ENCODE measurements around the gene CCDC85C. TPM values are rescaled to one million over a fixed set of nuclear protein-coding genes. Genes with fewer than 3 reads are reported as not detected.

Gene CCDC85C
- 10 to 100 TPM; 30.1 to 51.0 TPM for polyA plus RNA-seq

DNA sequence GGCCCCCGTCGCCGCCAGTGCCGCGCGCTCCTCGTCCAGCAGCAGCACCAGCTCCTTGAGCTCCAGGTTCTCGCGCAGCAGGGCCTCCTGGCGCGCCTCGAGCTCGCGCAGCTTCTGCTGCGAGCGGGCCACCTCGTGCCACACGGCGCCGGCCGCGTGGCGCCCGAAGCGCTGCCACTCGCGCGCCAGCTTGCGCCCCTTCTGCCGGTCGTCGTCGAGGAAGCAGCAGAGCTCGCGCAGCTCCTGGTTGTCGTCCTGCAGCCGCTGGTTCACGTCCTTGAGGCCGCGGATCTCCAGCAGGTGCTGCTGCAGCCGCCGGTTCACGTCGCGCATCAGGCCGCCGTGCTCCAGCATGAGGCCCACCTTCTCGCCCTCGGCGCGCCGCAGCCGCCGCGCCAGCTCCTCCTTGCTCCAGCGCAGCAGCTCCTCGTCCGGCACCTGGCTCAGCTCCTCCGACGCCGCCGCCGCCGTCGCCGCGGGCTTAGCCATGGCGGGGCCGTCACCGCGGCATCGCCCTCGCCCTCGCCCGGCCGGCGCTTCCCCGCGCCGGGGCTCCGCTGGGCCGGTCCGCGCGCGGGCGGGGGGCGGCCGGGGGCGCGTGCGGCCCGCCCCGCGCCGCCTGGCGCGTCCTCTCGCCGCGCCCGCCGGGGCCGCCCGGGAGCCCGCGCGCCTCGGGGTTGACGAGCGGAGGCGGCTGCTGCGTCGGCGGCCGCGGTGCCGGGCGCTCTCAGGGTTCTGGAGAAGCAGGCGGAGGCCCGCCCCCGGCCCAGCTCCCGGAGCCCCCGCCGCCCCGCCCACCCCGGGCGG lies at the start of gene CCDC85C:
Gene CCDC85C (minus strand): TSS at position 737 of the 807 bp plus-strand sequence. CDS start 248 bp downstream, at position 489.
- 4 to 7% methylated on average over 60 to 128 of the region's 128 CpGs for WGBS, 2 donors
- Histone ChIP-seq H3K36me3 (ENCODE audit: control insufficient read depth in 2 of 2, insufficient read depth in 2 of 2, low read length in 1 of 2) (peaks cover 0 to 2% of the 10 kb centered on the region in 2 donors), H3K4me1 (ENCODE audit: control insufficient read depth in 2 of 2, insufficient read depth in 2 of 2, low read length in 1 of 2) (peaks cover 4 to 27% of the 10 kb centered on the region in 2 donors), H3K4me3 (ENCODE audit: low read depth in 1 of 2, low read length in 2 of 2) (peak within 1 kb of the TSS; percentile 69), H3K27ac (ENCODE audit: low read depth in 2 of 2, low read length in 1 of 2) (peak within 1 kb of the TSS; percentile 92 to 96), H3K9me3 (ENCODE audit: control insufficient read depth in 2 of 2, insufficient read depth in 1 of 2, low read depth in 1 of 2, low read length in 1 of 2) (no peaks in the 10 kb centered on the region), H3K27me3 (ENCODE audit: control insufficient read depth in 1 of 2, insufficient read depth in 2 of 2, low read length in 2 of 2) (no peaks in the 10 kb centered on the region)

DNA sequence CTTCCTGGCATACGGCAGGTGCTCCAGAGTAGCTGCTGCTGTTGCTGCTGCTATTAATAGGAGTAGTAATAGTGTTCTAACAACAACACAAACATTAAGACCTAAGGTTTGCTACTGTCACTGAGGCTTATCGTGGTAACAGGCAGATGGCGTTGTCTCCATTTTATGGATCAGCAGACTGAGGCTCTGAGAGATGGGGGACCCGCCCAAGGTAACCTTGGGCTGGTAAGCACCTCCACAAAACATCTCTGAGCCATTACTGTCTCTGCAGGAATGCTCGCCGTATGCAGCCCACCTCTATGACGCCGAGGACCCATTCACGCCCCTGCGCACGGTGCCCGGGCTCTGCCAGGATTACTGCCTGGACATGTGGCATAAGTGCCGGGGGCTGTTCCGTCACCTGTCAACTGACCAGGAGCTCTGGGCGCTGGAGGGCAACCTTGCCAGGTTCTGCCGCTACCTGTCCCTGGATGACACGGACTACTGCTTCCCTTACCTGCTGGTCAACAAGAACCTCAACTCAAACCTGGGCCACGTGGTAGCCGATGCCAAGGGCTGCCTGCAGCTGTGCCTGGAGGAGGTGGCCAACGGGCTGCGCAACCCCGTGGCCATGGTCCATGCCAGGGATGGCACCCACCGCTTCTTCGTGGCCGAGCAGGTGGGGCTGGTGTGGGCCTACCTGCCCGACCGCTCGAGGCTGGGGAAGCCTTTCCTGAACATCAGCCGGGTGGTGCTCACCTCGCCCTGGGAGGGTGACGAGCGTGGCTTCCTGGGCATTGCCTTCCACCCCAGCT lies 48.1 kb upstream of the CCDC85C start:
- no peak overlapping the region for H3K27ac ChIP-seq (ENCODE audit: low read depth in 2 of 2, low read length in 1 of 2)
- H3K9me3 ChIP-seq (ENCODE audit: control insufficient read depth in 2 of 2, insufficient read depth in 1 of 2, low read depth in 1 of 2, low read length in 1 of 2), result peaks cover 0 to 2% of the 10 kb centered on the region in 2 donors
- no peaks in the 10 kb centered on the region for H3K36me3 ChIP-seq (ENCODE audit: control insufficient read depth in 2 of 2, insufficient read depth in 2 of 2, low read length in 1 of 2)
- H3K27me3 ChIP-seq (ENCODE audit: control insufficient read depth in 1 of 2, insufficient read depth in 2 of 2, low read length in 2 of 2), result no peaks in the 10 kb centered on the region
- H3K4me3 ChIP-seq (ENCODE audit: low read depth in 1 of 2, low read length in 2 of 2), result no peak overlapping the region
- H3K4me1 ChIP-seq (ENCODE audit: control insufficient read depth in 2 of 2, insufficient read depth in 2 of 2, low read length in 1 of 2), result peaks cover 0 to 7% of the 10 kb centered on the region in 2 donors
- WGBS, 2 donors, result 91% methylated on average over 32 of the region's 32 CpGs

DNA sequence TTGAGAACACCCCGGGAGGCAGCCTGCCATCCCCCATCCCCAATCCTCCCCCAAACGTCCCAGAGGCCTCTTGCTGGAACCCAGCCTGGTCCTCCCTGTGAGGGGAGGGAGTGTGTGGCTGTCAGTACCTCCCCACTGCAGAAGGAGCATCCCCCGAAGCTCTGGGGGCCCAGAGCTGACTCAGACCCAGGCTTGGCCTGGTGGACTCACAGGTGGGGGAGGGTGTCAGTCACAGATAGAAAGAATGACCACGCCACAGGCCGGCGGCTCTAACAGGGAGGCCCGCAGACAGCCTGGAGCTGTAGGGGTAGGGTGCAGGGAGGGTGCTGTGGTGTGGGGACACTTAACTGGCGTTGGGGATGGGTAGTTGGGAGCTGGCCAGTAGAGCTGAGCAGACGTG lies 46.2 kb upstream of the CCDC85C start:
- H3K27me3 ChIP-seq (ENCODE audit: control insufficient read depth in 1 of 2, insufficient read depth in 2 of 2, low read length in 2 of 2), result no peaks in the 10 kb centered on the region
- peaks cover 0 to 2% of the 10 kb centered on the region in 2 donors for H3K9me3 ChIP-seq (ENCODE audit: control insufficient read depth in 2 of 2, insufficient read depth in 1 of 2, low read depth in 1 of 2, low read length in 1 of 2)
- H3K27ac ChIP-seq (ENCODE audit: low read depth in 2 of 2, low read length in 1 of 2), result no peak overlapping the region
- no peak overlapping the region for H3K4me3 ChIP-seq (ENCODE audit: low read depth in 1 of 2, low read length in 2 of 2)
- WGBS, 2 donors, result 64 to 83% methylated on average over 9 of the region's 9 CpGs
- no peaks in the 10 kb centered on the region for H3K36me3 ChIP-seq (ENCODE audit: control insufficient read depth in 2 of 2, insufficient read depth in 2 of 2, low read length in 1 of 2)
- H3K4me1 ChIP-seq (ENCODE audit: control insufficient read depth in 2 of 2, insufficient read depth in 2 of 2, low read length in 1 of 2), result peaks cover under 1 to 14% of the 10 kb centered on the region in 2 donors

DNA sequence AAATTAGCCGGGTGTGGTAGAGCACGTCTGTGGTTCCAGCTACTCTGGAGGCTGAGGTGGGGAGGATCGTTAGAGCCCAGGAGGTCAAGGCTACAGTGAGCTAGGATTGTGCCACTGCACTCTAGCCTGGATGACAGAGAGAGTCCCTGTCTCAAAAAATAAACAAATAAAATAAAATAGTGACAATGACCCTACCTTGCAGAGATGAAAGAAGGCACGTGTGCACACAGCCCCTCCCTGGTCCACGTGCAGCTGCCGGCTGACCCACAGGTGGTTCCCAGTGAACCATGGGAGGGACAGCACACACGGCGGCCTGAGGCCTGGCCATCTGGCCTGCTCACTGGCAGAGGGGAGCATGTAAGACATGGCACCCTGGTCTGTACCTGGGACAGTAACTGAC lies 45.6 kb upstream of the CCDC85C start:
- WGBS, 2 donors, result 76 to 79% methylated on average over 8 of the region's 8 CpGs
- Histone ChIP-seq H3K9me3 (ENCODE audit: control insufficient read depth in 2 of 2, insufficient read depth in 1 of 2, low read depth in 1 of 2, low read length in 1 of 2) (peaks cover 0 to 2% of the 10 kb centered on the region in 2 donors), H3K4me1 (ENCODE audit: control insufficient read depth in 2 of 2, insufficient read depth in 2 of 2, low read length in 1 of 2) (peaks cover 6 to 19% of the 10 kb centered on the region in 2 donors), H3K36me3 (ENCODE audit: control insufficient read depth in 2 of 2, insufficient read depth in 2 of 2, low read length in 1 of 2) (no peaks in the 10 kb centered on the region), H3K27me3 (ENCODE audit: control insufficient read depth in 1 of 2, insufficient read depth in 2 of 2, low read length in 2 of 2) (peaks cover 0 to 5% of the 10 kb centered on the region in 2 donors), H3K4me3 (ENCODE audit: low read depth in 1 of 2, low read length in 2 of 2) (no peak overlapping the region), H3K27ac (ENCODE audit: low read depth in 2 of 2, low read length in 1 of 2) (no peak overlapping the region)

DNA sequence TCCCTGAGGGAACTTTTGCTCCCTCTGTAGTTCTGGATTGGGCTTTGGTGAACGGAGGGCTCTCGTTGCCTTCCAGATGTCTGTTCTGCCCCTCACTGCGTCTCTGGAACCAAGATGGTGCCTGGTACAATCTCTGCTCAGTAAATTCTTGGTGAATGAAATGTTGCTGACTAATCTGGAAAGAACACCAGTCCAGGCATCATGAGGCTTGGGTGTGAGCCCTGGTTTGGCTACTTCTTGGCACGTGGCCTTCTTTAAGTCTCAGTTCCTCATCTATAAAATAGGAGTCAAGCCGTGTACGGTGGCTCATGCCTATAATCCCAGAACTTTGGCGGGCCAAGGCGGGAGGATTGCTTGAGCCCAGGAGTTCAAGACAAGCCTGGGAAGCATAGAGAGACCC lies 45.2 kb upstream of the CCDC85C start:
- Histone ChIP-seq H3K27me3 (ENCODE audit: control insufficient read depth in 1 of 2, insufficient read depth in 2 of 2, low read length in 2 of 2) (peaks cover 0 to 7% of the 10 kb centered on the region in 2 donors), H3K27ac (ENCODE audit: low read depth in 2 of 2, low read length in 1 of 2) (no peak overlapping the region), H3K36me3 (ENCODE audit: control insufficient read depth in 2 of 2, insufficient read depth in 2 of 2, low read length in 1 of 2) (no peaks in the 10 kb centered on the region), H3K9me3 (ENCODE audit: control insufficient read depth in 2 of 2, insufficient read depth in 1 of 2, low read depth in 1 of 2, low read length in 1 of 2) (peaks cover 0 to 2% of the 10 kb centered on the region in 2 donors), H3K4me3 (ENCODE audit: low read depth in 1 of 2, low read length in 2 of 2) (no peak overlapping the region), H3K4me1 (ENCODE audit: control insufficient read depth in 2 of 2, insufficient read depth in 2 of 2, low read length in 1 of 2) (peaks cover 9 to 22% of the 10 kb centered on the region in 2 donors)
- 76 to 81% methylated on average over 8 of the region's 8 CpGs for WGBS, 2 donors

DNA sequence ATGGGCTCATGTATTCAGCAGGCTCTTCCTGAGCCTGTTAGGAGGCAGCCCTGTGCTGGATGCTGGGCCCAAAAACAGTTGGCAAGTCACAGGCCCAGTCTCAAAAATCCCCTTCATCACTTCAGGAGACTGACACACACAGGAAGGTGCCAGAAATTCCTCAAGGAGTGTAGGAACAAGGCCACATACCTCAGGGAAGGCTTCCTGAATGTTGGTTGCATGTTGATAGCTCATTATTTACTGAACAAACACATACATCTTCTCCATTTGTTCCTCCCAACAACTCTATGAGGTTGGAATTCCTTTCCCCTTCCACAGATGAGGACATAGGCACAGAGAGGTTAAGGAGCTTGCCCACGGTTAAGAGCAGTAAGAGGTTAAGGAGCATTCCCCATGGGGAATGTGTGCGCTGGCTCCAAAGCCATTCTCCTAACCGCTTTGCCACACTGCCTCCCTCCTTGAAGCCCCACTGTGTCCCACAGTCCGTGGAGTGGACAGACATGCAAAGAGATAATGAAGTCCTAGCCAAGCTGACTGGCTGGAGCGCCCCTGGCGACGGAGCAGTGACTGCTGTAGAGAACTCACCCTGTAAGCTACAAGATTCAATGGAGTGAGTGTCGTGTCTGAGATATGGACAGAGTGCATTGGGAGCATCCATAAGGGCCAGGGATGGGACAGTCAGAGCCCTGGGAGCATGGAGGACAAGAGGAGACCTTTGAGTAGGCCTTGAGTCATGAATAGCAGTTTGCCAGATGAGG lies 44.2 kb upstream of the CCDC85C start:
- Histone ChIP-seq H3K9me3 (ENCODE audit: control insufficient read depth in 2 of 2, insufficient read depth in 1 of 2, low read depth in 1 of 2, low read length in 1 of 2) (peaks cover 0 to 2% of the 10 kb centered on the region in 2 donors), H3K4me3 (ENCODE audit: low read depth in 1 of 2, low read length in 2 of 2) (no peak overlapping the region), H3K4me1 (ENCODE audit: control insufficient read depth in 2 of 2, insufficient read depth in 2 of 2, low read length in 1 of 2) (peaks cover 9 to 22% of the 10 kb centered on the region in 2 donors), H3K27me3 (ENCODE audit: control insufficient read depth in 1 of 2, insufficient read depth in 2 of 2, low read length in 2 of 2) (peaks cover 0 to 7% of the 10 kb centered on the region in 2 donors), H3K27ac (ENCODE audit: low read depth in 2 of 2, low read length in 1 of 2) (no peak overlapping the region), H3K36me3 (ENCODE audit: control insufficient read depth in 2 of 2, insufficient read depth in 2 of 2, low read length in 1 of 2) (no peaks in the 10 kb centered on the region)
- WGBS, 2 donors, result 88 to 89% methylated on average over 8 of the region's 8 CpGs

DNA sequence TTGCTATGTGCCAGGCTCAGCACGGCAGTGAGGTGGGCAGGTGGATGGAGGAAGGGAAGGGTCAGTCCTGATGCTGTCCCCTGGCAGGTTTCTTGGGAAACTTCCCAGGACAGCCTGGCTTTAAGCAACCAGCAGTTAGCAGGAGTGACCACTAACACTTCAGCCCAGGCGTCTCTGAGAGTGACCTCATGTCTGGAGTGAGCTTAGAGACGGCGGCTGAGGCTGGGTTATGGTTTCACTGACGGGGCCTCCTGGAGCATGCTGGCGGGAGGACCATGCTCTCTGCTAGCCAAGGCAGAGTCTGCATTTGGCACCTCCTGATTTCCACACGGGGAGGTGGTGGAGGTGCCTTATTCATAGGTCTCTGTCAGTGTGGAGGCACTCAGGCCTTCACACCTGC lies 43.4 kb upstream of the CCDC85C start:
- Histone ChIP-seq H3K4me1 (ENCODE audit: control insufficient read depth in 2 of 2, insufficient read depth in 2 of 2, low read length in 1 of 2) (peaks cover 9 to 22% of the 10 kb centered on the region in 2 donors), H3K36me3 (ENCODE audit: control insufficient read depth in 2 of 2, insufficient read depth in 2 of 2, low read length in 1 of 2) (no peaks in the 10 kb centered on the region), H3K4me3 (ENCODE audit: low read depth in 1 of 2, low read length in 2 of 2) (no peak overlapping the region), H3K27ac (ENCODE audit: low read depth in 2 of 2, low read length in 1 of 2) (no peak overlapping the region), H3K27me3 (ENCODE audit: control insufficient read depth in 1 of 2, insufficient read depth in 2 of 2, low read length in 2 of 2) (peaks cover 0 to 7% of the 10 kb centered on the region in 2 donors), H3K9me3 (ENCODE audit: control insufficient read depth in 2 of 2, insufficient read depth in 1 of 2, low read depth in 1 of 2, low read length in 1 of 2) (peaks cover 0 to 2% of the 10 kb centered on the region in 2 donors)
- WGBS, 2 donors, result 84 to 87% methylated on average over 7 of the region's 7 CpGs

DNA sequence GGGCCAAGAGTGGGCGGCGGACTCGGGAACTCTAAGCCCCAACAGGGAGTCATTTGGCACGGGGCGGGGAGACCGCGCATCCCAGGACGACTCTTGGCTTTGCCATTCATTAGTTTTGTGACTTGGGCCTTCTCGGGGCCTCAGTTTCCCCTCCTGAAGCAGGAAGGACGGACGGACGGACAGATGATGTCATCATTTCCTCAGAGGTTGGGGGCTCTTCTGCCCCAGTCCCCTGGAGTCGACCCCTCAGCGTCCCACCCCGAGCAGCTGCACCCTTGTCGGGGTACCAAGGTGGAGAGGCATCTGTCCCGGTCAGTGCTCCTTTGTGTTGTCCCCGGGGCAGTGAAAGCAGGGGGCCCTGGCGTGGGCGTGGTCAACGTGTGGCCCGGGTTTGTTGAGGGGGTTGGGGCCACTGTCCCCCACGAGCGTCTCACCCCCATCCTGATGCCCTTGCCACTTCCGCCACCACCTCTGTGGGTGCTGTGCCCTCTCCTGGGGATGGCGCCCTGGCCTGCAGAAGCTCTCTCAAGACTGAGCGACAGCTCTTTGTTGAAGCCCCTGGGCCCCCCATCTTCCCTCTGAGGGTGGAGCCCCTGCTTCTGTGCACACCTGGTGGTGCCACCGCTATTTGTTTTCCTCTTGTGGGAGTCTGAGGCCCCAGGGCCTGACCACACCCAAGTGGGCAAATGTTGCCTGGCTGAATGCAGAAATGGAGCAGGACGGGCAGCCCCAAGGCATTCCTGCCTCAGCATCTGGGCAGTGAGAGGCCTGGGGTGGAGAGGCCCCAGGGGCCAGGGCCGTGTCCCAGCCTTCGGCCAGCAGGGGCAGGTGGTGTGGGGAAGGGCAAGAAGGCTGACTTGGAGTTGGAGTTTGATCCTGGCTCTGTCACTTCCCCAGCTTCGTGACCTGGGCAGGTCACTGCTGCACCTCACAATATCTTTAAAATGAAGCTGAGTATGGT lies 41.8 kb upstream of the CCDC85C start:
- Histone ChIP-seq H3K27ac (ENCODE audit: low read depth in 2 of 2, low read length in 1 of 2) (no peak overlapping the region), H3K4me3 (ENCODE audit: low read depth in 1 of 2, low read length in 2 of 2) (peak overlapping the region; percentile 44 to 45), H3K4me1 (ENCODE audit: control insufficient read depth in 2 of 2, insufficient read depth in 2 of 2, low read length in 1 of 2) (peaks cover 9 to 22% of the 10 kb centered on the region in 2 donors), H3K9me3 (ENCODE audit: control insufficient read depth in 2 of 2, insufficient read depth in 1 of 2, low read depth in 1 of 2, low read length in 1 of 2) (peaks cover 0 to 2% of the 10 kb centered on the region in 2 donors), H3K36me3 (ENCODE audit: control insufficient read depth in 2 of 2, insufficient read depth in 2 of 2, low read length in 1 of 2) (no peaks in the 10 kb centered on the region), H3K27me3 (ENCODE audit: control insufficient read depth in 1 of 2, insufficient read depth in 2 of 2, low read length in 2 of 2) (peaks cover 0 to 7% of the 10 kb centered on the region in 2 donors)
- 41 to 43% methylated on average over 32 of the region's 32 CpGs for WGBS, 2 donors

Measured in esophagus (tissue), 2 donors.